Naive thymus-derived CD4-positive, alpha-beta T cell (primary cell): Measurements from ENCODE around the gene MEX3A. TPM values are rescaled to one million over a fixed set of nuclear protein-coding genes. Genes with fewer than 3 reads are reported as not detected.

Experiments
- ATAC-seq: fragments of 150-1000 bp; cut with Tn5 transposase; 2 replicates; pipeline ENCODE4 v1.10.0; 2021; ENCODE audit warnings: mild to moderate bottlenecking, moderate library complexity
- CTCF ChIA-PET: fragments of 350-600 bp; sonication (Branson Sonifier 250); formaldehyde crosslinking; loops from one replicate; lab custom pipeline; 2021; ENCODE audit warnings: antibody characterized with exemption; lab: Charles Lee
- POLR2A ChIA-PET: fragments of 350-600 bp; sonication (Branson Sonifier 250); formaldehyde crosslinking; loops from one replicate; lab custom pipeline; 2021; ENCODE audit warnings: antibody characterized with exemption, inconsistent platforms; lab: Charles Lee
- DNase-seq, 9 donors: peaks; one replicate each; pipeline versions ENCODE4 v3.0.0 to v3.0.0-alpha.2; 2020 to 2022; ENCODE audit warnings: mixed read lengths in 1 of 9
- H3K27ac ChIP-seq: one replicate; pipeline ENCODE4 v1.7.0; 2013; ENCODE audit warnings: mild to moderate bottlenecking, low read depth, low read length, moderate library complexity
- H3K27me3 ChIP-seq, 2 donors: one replicate each; pipeline ENCODE4 v1.7.0; 2013; ENCODE audit warnings: low read length in 2 of 2, mild to moderate bottlenecking in 2 of 2, moderate library complexity in 2 of 2; ENCODE audit not compliant: control insufficient read depth in 2 of 2, insufficient read depth in 2 of 2
- H3K36me3 ChIP-seq, 3 experiments: 1 replicate in 2 of 3; 2 replicates in 1 of 3; pipeline ENCODE4 v1.7.0; 2013; ENCODE audit warnings: low read length in 3 of 3, mild to moderate bottlenecking in 3 of 3, moderate library complexity in 1 of 3; ENCODE audit not compliant: insufficient read depth in 3 of 3, control insufficient read depth in 2 of 3
- H3K4me1 ChIP-seq, 2 donors: one replicate each; pipeline ENCODE4 v1.7.0; 2013; ENCODE audit warnings: low read length in 2 of 2, mild to moderate bottlenecking in 2 of 2, moderate library complexity in 1 of 2; ENCODE audit not compliant: control insufficient read depth in 2 of 2, insufficient read depth in 2 of 2
- H3K4me3 ChIP-seq: 2 replicates; pipeline ENCODE4 v1.7.0; 2013; ENCODE audit warnings: mild to moderate bottlenecking, low read length
- H3K9me3 ChIP-seq, 3 experiments: 1 replicate in 2 of 3; 2 replicates in 1 of 3; pipeline ENCODE4 v1.7.0; 2013; ENCODE audit warnings: low read length in 3 of 3; ENCODE audit not compliant: control insufficient read depth in 2 of 3
- H3K27ac Mint-ChIP-seq, 9 donors: one replicate each; pipeline ENCODE4 v1.8.0; 2020 to 2022; ENCODE audit warnings: mixed read lengths in 9 of 9, mild to moderate bottlenecking in 8 of 9, moderate library complexity in 5 of 9, inconsistent platforms in 2 of 9
- H3K27me3 Mint-ChIP-seq, 5 donors: one replicate each; pipeline ENCODE4 v1.8.0; 2021 to 2022; ENCODE audit warnings: mixed read lengths in 5 of 5, mild to moderate bottlenecking in 1 of 5
- H3K36me3 Mint-ChIP-seq, 5 donors: one replicate each; pipeline ENCODE4 v1.8.0; 2020 to 2022; ENCODE audit warnings: mixed read lengths in 5 of 5, mild to moderate bottlenecking in 3 of 5, inconsistent platforms in 1 of 5
- H3K4me1 Mint-ChIP-seq, 7 donors: one replicate each; pipeline ENCODE4 v1.8.0; 2020 to 2022; ENCODE audit warnings: mixed read lengths in 7 of 7, mild to moderate bottlenecking in 3 of 7, inconsistent platforms in 1 of 7
- H3K4me3 Mint-ChIP-seq, 10 donors: one replicate each; pipeline ENCODE4 v1.8.0; 2020 to 2022; ENCODE audit warnings: mild to moderate bottlenecking in 10 of 10, mixed read lengths in 10 of 10, moderate library complexity in 6 of 10, inconsistent platforms in 2 of 10
- H3K9me3 Mint-ChIP-seq, 11 donors: one replicate each; pipeline ENCODE4 v1.8.0; 2020 to 2022; ENCODE audit warnings: mixed read lengths in 11 of 11, mild to moderate bottlenecking in 4 of 11, inconsistent platforms in 1 of 11, moderate library complexity in 1 of 11
- intact Hi-C, 2 donors: fragments of 100-400 bp; cut with micrococcal nuclease; formaldehyde crosslinking; loops; one replicate each; pipeline ENCODE4 v1.15.1; 2023
- polyA plus RNA-seq, 2 donors: library from polyadenylated mRNA; unstranded; fragments of 300-500 nt; fragmentation: Illumina TruSeq; gene quantifications; one replicate each; pipeline ENCODE4 v1.2.3, GENCODE V29; 2021
- total RNA-seq, 6 experiments: library from RNA in 5 of 6; stranded (reverse) in 5 of 6; gene quantifications; 1 replicate in 5 of 6; 2 replicates in 1 of 6; pipeline ENCODE4 v1.2.3 and lab custom pipeline; 2021 to 2026

MEX3A gene
- total and polyA plus RNA-seq, 7 experiments from 2014 or later, result 0.05 to 0.15 (median 0.13) TPM; not detected in 3

DNA sequence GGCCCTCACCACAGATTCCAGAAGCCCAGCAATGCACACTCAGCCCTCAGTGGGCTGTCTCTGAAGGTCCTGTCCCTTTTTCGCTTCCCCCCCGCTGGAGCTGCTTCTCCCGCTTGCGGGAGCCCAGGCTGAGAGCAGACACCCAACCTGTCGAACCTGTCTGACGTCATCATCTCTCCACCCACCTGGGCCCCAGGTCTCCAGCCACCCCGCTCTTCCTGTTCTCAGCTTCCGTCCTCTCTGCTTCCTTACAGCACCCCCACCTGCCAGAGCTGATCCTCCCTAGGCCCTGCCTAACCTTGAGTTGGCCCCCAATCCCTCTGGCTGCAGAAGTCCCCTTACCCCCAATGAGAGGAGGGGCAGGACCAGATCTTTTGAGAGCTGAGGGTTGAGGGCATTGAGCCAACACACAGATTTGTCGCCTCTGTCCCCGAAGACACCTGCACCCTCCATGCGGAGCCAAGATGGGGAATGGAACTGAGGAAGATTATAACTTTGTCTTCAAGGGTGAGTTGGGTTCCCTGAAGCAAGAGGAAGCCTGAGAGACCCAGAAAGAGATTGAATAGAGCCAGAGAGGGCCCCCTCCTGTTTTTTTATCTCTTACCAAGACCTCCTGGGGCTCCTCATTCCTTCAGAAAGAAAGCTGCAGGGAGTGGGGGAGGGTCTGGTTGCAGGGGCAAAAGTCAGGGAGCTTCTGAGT lies 21.2 kb downstream of the MEX3A start, which contains the start of gene RAB25:
RAB25 (plus strand) TSS at position 224 of the 700 bp plus-strand sequence; CDS start at position 465, 241 bp downstream.
- Histone ChIP-seq H3K27ac (no peak within 1 kb of the TSS), H3K9me3 (no peaks in the 10 kb centered on the region), H3K27me3 (no peaks in the 10 kb centered on the region), H3K4me1 (no peaks in the 10 kb centered on the region), H3K36me3 (peaks cover 0 to 14% (median 0%) of the 10 kb centered on the region in 3 experiments), H3K4me3 (no peak within 1 kb of the TSS)
- H3K9me3 Mint-ChIP-seq, result no peaks in the 10 kb centered on the region
- no peak for DNase-seq
- no peak for ATAC-seq
- POLR2A ChIA-PET, result interaction anchor here (0.7 kb wide), 1 partner anchor 74 kb away, joined by 3 read pairs; no protein-coding TSS in a partner anchor
- H3K4me1 Mint-ChIP-seq, result peaks cover 2 to 18% (median 7%) of the 10 kb centered on the region in 7 donors
- intact Hi-C loops, result no loop called here
- H3K27ac Mint-ChIP-seq, result peak within 1 kb of the TSS in 2 of 9 donors; percentile 59 to 71
- H3K4me3 Mint-ChIP-seq, result peak within 1 kb of the TSS in 4 of 10 donors; percentile 33 to 65 (median 44)
- H3K36me3 Mint-ChIP-seq, result peaks cover 0 to 9% (median 0%) of the 10 kb centered on the region in 5 donors
- CTCF ChIA-PET, result no interaction called here
- H3K27me3 Mint-ChIP-seq, result no peaks in the 10 kb centered on the region

DNA sequence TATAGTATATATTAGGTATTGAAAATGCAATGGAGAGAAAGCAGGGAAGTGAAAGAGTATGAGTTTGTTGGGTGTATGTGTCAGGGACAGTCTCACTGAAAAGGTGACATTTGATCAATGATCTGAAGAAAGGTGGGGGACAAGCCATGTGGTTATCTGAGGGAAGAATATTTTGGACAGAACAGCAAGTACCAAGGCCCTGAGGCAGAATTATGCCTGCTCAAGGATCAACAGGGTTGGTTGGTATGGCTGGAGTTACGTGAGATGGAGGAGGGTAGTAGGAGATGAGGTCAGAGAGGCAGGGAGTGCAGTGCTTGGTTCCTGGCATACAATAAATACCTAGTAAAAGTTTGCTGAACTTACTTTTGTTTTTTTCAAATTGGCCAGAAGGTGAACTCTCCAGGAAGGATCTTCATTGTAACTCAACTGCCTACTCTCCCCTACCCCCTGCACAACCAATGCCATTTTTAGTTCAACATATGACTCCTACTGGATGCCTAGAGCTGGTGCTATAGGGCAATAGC lies 25.9 kb downstream of the MEX3A start:
- H3K4me1 ChIP-seq, result peaks cover 9 to 17% of the 10 kb centered on the region in 2 donors
- DNase-seq (no peak), ATAC-seq (no peak)
- ChIA-PET POLR2A (interaction anchor here (1.0 kb wide), 1 partner anchor 122 kb away, joined by 3 read pairs; the partner anchor contains the start of gene KHDC4), CTCF (no interaction called here)
- Mint-ChIP-seq H3K4me1 (peaks cover 12 to 39% (median 33%) of the 10 kb centered on the region in 7 donors), H3K36me3 (peaks cover 0 to 9% (median 3%) of the 10 kb centered on the region in 5 donors), H3K27me3 (no peaks in the 10 kb centered on the region), H3K27ac (peak overlapping the region in 5 of 9 donors; percentile 6 to 90 (median 17)), H3K9me3 (no peaks in the 10 kb centered on the region), H3K4me3 (peak overlapping the region in 5 of 10 donors; percentile 10 to 94 (median 48))
- peaks cover 0 to 14% (median 0%) of the 10 kb centered on the region in 3 experiments for H3K36me3 ChIP-seq
- H3K27me3 ChIP-seq, result no peaks in the 10 kb centered on the region
- intact Hi-C loops, result loop anchor here (10.0 kb wide), 4 partner anchors 312 to 792 kb away; partner anchors contain the start of genes CLK2 (in 1 of the 2), DAP3 (in 1 of the 2), HCN3 (in 1 of the 2) and SCAMP3 (in 1 of the 2)
- no peaks in the 10 kb centered on the region for H3K9me3 ChIP-seq
- no peak overlapping the region for H3K4me3 ChIP-seq
- H3K27ac ChIP-seq, result no peak overlapping the region

DNA sequence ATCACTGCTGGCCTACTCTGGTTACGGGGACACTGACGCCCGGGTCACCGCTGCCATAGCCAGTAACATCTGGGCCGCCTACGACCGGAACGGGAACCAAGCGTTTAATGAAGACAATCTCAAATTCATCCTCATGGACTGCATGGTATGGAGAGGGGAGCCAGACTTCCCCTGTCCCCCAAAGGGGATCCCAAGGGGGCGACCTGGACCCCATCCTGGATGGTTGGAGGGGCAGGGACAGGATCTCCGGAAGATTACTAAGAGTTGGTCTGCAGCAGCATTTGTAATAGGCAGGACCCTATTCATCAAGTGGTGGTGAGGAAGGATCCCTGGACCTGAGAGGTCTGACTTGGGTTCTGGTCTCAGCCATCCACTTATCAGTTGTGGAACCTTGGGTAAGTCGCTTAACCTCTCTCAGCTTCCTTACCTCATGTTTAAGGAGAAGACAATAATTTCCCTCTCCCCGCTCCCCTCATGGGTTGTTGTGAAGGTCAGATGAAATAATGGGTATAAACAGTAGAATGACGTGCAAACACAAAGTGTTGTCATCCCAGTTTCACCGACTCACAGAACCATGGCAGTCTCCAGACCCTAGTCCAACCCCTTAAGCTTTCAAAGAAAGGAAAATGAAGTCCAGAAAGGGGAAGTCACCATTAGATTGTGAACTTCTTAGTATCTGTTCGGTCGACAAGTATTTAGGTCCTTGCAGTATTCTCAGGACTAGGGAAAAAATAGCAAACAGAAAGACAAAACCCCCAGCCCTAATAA lies 26.8 kb downstream of the MEX3A start:
- peaks cover 12 to 42% (median 35%) of the 10 kb centered on the region in 7 donors for H3K4me1 Mint-ChIP-seq
- no peaks in the 10 kb centered on the region for H3K9me3 Mint-ChIP-seq
- H3K4me1 ChIP-seq, result peaks cover 9 to 17% of the 10 kb centered on the region in 2 donors
- intact Hi-C loops, result loop anchor here (2.0 to 10.0 kb wide), 7 partner anchors 77 to 883 kb away; partner anchors contain the start of genes ARHGEF2 (in 1 of the 2), CLK2 (in 1 of the 2), DAP3 (in 1 of the 2) and HCN3 (in 1 of the 2)
- ChIA-PET CTCF (no interaction called here), POLR2A (interaction anchor here (0.7 kb wide), 1 partner anchor 275 kb away, joined by 5 read pairs; no protein-coding TSS in a partner anchor)
- H3K27ac Mint-ChIP-seq, result peak overlapping the region in 8 of 9 donors; percentile 68 to 98 (median 91)
- ATAC-seq (no peak), DNase-seq (peak in 1 of 9 donors; percentile 7)
- H3K27me3 Mint-ChIP-seq, result no peaks in the 10 kb centered on the region
- H3K27me3 ChIP-seq, result no peaks in the 10 kb centered on the region
- H3K27ac ChIP-seq, result peak overlapping the region; percentile 82
- peaks cover 0 to 14% (median 0%) of the 10 kb centered on the region in 3 experiments for H3K36me3 ChIP-seq
- H3K36me3 Mint-ChIP-seq, result peaks cover 0 to 9% (median 3%) of the 10 kb centered on the region in 5 donors
- peak overlapping the region; percentile 78 for H3K4me3 ChIP-seq
- no peaks in the 10 kb centered on the region for H3K9me3 ChIP-seq
- peak overlapping the region; percentile 86 to 100 (median 96) for H3K4me3 Mint-ChIP-seq

DNA sequence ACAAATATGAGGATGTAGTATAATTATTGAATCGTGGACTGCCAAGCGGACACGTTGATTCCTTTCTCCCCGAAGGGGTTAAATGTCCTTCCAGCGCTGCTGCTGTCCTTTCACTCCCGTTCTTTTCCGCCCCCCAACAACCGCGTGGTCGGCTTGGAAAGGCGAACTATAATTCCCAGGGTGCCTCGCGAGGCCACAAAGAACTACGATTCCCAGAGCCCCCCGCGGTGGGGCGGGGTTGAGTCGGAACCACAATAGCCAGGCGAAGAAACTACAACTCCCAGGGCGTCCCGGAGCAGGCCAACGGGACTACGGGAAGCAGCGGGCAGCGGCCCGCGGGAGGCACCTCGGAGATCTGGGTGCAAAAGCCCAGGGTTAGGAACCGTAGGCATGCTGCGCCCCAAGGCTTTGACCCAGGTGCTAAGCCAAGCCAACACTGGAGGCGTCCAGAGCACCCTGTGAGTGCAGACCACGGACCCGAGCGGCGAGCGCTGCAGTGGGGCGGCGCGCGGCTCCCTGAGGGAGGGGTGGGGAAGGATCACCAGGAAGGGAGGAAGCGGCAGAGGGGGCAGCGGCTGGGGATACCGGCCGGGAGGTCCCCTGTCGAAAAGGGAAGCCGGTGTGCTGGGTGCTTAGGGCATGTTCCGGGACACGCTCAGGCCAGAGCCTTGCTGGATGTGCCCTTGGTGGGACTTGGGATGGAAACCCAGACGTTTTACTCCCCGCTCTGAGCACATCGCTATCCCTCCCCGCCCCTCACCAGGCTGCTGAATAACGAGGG lies 27.6 kb downstream of the MEX3A start, which contains the start of gene LAMTOR2:
LAMTOR2 (plus strand) TSS at position 283 of the 781 bp plus-strand sequence; CDS start at position 391, 108 bp downstream.
- ChIA-PET POLR2A (interaction anchor here (1.0 kb wide), 1 partner anchor 139 kb away, joined by 3 read pairs; no protein-coding TSS in a partner anchor), CTCF (no interaction called here)
- peak within 1 kb of the TSS; percentile 82 for H3K27ac ChIP-seq
- intact Hi-C loops, result loop anchor here (1.0 to 10.0 kb wide), 24 partner anchors 28 to 967 kb away; partner anchors contain the start of genes CCT3 (in 2 of the 2), FDPS (in 2 of the 2), KHDC4 (in 2 of the 2) and RIT1 (in 2 of the 2)
- H3K4me1 ChIP-seq, result peaks cover 9 to 17% of the 10 kb centered on the region in 2 donors
- ATAC-seq, result peak; percentile 87
- peak within 1 kb of the TSS; percentile 92 to 100 (median 96) for H3K4me3 Mint-ChIP-seq
- no peaks in the 10 kb centered on the region for H3K9me3 ChIP-seq
- H3K27me3 ChIP-seq, result no peaks in the 10 kb centered on the region
- DNase-seq, result peak; percentile 86 to 96 (median 93)
- H3K27me3 Mint-ChIP-seq, result no peaks in the 10 kb centered on the region
- H3K27ac Mint-ChIP-seq, result peak within 1 kb of the TSS; percentile 85 to 98 (median 91)
- no peaks in the 10 kb centered on the region for H3K9me3 Mint-ChIP-seq
- H3K36me3 Mint-ChIP-seq, result peaks cover 0 to 15% (median 3%) of the 10 kb centered on the region in 5 donors
- peak within 1 kb of the TSS; percentile 78 for H3K4me3 ChIP-seq
- H3K4me1 Mint-ChIP-seq, result peaks cover 16 to 45% (median 35%) of the 10 kb centered on the region in 7 donors
- peaks cover 0 to 14% (median 0%) of the 10 kb centered on the region in 3 experiments for H3K36me3 ChIP-seq

DNA sequence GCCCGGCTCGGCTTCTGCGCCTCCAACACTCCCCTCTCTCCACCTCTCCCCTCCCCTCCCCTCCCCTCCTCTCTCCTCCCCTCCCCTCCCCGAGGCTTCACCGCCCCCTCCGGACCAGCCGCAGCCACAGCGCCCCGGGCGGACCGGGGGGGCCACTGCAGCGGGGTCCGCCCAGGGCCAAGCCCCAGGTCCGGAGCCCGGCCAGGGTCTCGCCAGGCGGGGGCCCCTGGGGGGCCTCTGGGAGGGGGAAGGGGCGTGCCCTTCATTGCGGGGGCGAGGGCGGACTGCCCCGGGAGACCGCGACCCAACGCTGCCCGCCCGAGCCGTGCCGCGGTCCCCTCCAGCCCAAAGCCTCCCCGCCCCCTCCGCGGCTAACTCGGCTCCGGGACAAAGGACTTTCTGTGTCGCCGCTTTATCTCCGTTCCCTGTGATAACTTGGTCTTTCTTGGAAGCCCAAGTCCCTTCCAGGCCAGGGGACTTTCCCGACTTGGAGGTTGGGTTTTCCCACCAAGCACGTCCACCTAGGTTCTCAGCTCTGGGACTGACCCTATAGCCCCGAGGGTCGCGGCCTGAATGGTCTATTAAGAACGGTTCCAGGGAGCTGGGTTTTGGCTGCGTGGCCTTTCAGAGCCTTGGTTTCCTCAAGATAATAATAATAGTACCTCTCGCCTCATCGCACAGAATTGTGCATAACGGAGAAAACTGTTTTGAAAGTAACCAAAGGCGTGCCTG lies 28.3 kb downstream of the MEX3A start, which contains the start of gene UBQLN4:
UBQLN4 (minus strand) TSS at position 31 of the 732 bp plus-strand sequence. CDS start 97 bp downstream, outside the sequence.
- Histone ChIP-seq H3K4me1 (peaks cover 9 to 17% of the 10 kb centered on the region in 2 donors), H3K36me3 (peaks cover 0 to 15% (median 0%) of the 10 kb centered on the region in 3 experiments), H3K4me3 (peak within 1 kb of the TSS; percentile 78), H3K27me3 (no peaks in the 10 kb centered on the region), H3K27ac (peak within 1 kb of the TSS; percentile 82), H3K9me3 (no peaks in the 10 kb centered on the region)
- intact Hi-C loops, result loop anchor here (1.0 to 10.0 kb wide), 27 partner anchors 28 to 1833 kb away; partner anchors contain the start of genes CCT3 (in 2 of the 2), FDPS (in 2 of the 2), KHDC4 (in 2 of the 2) and RIT1 (in 2 of the 2)
- H3K4me1 Mint-ChIP-seq, result peaks cover 19 to 47% (median 35%) of the 10 kb centered on the region in 7 donors
- peaks cover 0 to 20% (median 8%) of the 10 kb centered on the region in 5 donors for H3K36me3 Mint-ChIP-seq
- H3K27me3 Mint-ChIP-seq, result no peaks in the 10 kb centered on the region
- DNase-seq (peak; percentile 65 to 90 (median 78)), ATAC-seq (peak; percentile 84)
- POLR2A ChIA-PET, result interaction anchor here (1.0 to 1.7 kb wide), 3 partner anchors 34 to 141 kb away, joined by 3 to 11 read pairs (median 3); partner anchors contain the start of gene SSR2
- no peaks in the 10 kb centered on the region for H3K9me3 Mint-ChIP-seq
- CTCF ChIA-PET, result interaction anchor here (0.7 to 1.1 kb wide), 3 partner anchors 77 to 150 kb away, joined by 3 to 5 read pairs (median 3); no protein-coding TSS in a partner anchor
- peak within 1 kb of the TSS; percentile 85 to 98 (median 91) for H3K27ac Mint-ChIP-seq
- peak within 1 kb of the TSS; percentile 92 to 100 (median 96) for H3K4me3 Mint-ChIP-seq
